Putamen (tissue), 1 donor: ENCODE measurements around the gene VSTM5.
A peak's percentile ranks its signal among the peaks of the same experiment; 100 is the strongest.

ENCODE experiments used
- DNase-seq: peaks from one replicate; pipeline ENCODE4 v3.0.0-alpha.2; 2016; ENCODE audit warnings: low spot score

VSTM5 gene

GRCh38 chr11:93842461-93842860 lies 8.0 kb downstream of the VSTM5 start:
- DNase-seq, result no peak

GRCh38 chr11:93842034-93842433 lies 8.4 kb downstream of the VSTM5 start:
- DNase-seq, result no peak

DNA sequence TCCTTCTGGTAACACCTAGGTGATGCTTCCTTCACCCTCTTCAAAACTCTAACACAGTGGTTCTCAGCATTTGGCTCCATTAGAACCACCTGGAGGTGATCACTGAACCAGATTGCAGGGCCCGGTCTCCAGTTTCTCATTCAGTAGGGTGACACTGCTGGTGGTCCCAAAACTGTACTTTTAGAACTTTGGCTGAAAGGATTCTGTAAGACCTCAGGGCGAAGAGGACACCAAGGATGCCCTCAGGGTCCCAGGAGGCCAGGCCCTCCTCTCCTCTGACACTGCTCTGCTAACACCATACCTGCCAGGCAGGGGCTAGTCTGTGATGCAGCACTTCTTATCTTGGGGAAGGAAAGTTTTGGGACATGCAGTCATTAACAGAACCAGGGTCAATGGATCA lies 9.0 kb downstream of the VSTM5 start:
- no peak for DNase-seq

DNA sequence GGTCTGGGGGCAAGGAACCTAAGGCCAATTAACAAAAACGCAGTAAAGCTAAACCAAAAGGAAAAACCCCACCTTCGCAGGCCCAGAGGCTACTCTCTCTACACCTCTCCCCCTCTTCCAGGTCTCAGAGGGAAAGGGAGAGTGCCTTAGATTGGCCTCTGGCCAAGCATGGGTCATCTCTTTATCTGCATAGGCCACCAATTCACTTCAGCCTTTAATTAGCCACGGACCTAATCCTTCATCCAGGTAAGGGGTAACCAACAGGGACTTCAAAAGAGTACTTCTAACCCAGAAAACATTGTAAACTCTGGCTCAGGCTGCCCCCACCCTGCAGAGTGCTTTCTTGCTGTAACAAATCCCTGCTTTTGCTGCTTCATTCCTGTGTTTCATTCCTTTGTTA lies 9.4 kb downstream of the VSTM5 start:
- no peak for DNase-seq

DNA sequence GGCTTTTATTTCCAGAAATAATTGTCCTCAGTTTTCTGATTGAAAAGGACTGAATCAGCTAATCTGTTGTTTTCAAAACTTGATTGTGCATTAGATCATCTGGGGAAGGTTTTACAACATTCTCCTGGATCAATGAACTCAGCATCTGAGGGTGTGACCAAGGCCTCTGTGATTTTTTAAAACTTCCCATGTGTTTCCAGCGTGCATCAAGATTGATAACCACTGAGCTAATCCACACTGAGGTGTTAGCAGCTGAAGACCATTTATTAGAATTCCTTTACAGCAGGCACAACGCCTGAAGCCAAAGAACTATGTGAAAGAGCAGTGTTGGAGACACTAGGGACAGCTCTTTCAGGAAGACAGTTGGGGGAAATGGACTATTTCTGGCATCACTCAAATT lies 10.2 kb downstream of the VSTM5 start:
- no peak for DNase-seq

- DNase-seq, result no peak
These were observed 11.5 kb downstream of the VSTM5 start for GRCh38 chr11:93838967-93839366.

DNA sequence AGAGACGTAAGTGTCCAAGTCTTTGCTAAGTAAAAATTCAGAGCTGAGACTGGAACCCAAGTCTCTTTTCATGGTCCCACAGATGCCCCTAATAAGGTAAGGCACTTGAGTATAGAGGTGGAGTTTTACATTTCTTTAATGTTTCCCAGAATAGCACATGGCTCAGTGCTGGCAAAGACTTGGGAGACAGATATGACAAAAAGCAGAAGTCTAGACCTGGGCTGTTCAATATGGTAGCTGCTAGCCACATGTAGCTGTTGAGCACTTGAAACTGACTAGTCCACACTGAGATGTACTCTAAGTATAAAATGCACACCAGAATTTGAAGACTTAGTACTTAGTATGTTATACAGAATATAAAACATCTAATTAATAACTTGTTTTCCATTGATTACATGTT lies 17.6 kb downstream of the VSTM5 start:
- no peak for DNase-seq

DNA sequence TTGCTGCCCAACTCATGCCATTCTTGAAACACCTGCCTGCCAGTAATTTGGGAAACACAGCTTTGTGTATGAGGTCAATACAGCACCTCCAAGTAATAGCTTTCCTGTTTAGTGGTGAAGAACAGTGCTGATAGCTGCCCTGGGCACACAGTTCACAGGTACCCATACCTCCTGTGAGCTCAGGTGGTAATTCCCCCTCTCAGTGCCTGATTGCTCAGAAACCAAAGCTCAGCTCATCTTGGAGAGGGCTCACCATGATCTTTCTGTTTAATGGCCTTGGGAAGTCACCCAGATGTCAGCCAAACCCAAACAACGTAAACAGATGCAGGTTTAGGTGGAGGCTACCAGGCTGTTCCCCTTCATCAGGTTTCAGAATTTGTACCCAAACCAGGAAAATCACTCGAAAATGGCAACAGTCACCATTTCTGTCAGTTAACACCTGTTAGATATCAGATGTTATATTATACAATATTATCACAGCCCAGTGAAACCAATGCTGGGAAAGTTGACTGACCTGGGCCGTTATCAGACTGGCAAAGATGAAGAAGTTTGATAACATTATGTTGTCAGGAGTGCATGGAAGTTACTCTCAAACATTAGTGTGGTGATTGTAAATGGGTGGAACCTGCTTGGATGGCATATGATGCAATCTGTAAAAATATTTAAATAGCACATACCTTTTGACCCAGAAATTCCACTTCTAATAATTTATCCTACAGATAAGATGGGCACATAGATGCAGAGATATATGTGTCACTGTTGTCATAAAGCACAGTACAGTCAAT lies 18.9 kb downstream of the VSTM5 start:
- DNase-seq, result no peak

- DNase-seq, result no peak
These were observed 20.8 kb downstream of the VSTM5 start for GRCh38 chr11:93829598-93829997.

GRCh38 chr11:93827363-93827762 lies 23.1 kb downstream of the VSTM5 start:
- no peak for DNase-seq

DNA sequence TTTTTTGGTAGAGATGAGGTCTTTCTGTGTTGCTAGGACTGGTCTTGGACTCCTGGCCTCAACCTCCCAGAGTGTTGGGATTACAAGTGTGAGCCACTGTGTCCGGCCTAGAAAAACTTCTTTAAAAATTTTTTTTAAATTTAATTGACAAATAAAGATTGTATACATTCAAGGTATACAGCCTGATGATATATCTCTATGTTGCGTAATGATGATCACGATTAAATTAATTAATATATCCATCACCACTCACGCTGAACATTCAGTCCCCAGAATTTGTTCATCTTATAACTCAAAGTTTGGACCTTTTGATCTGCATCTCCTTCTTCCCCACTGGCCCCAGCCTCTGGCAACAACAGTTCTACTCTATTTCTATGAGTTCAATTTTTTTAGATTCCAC lies 27.2 kb downstream of the VSTM5 start:
- DNase-seq, result no peak

GRCh38 chr11:93822359-93822758 lies 28.1 kb downstream of the VSTM5 start:
- no peak for DNase-seq

DNA sequence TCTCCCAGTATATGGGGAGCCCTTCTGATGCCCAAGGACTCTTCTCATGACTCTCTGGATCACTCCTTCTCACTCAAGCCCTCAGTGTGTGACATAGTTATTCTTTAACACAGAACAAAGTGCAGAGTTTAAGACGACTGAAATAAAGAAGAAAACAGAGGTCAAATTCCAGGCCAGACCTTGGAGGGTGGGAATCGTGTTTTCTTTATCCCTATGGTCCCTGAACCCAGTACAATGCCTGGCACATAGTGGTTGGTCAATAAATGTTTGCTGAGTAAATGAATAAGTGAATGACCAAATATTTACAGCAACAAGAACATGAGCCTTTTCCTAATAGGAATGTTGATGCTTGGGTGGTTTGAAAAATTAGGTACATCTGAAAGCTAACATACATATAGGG lies 28.8 kb downstream of the VSTM5 start:
- DNase-seq, result no peak

DNA sequence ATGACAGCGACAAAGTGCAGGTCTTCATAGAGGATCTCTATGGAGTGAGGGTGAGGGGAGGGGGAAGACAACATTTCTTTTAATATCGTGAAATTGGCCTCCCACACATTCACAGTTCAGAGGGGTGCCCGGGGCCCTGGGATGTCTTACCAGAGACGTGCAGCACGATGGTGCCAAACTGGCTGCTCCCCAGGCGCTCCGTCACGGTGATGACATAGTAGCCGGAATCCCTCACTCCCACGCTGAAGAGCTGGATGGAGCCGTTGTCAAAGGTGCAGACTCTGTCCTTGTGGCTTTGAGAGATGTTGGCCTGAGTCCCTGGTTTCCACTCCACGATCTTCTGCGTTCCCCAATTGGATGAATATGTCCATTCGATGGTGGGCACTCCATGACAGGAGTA lies 29.6 kb downstream of the VSTM5 start:
- DNase-seq, result no peak

DNA sequence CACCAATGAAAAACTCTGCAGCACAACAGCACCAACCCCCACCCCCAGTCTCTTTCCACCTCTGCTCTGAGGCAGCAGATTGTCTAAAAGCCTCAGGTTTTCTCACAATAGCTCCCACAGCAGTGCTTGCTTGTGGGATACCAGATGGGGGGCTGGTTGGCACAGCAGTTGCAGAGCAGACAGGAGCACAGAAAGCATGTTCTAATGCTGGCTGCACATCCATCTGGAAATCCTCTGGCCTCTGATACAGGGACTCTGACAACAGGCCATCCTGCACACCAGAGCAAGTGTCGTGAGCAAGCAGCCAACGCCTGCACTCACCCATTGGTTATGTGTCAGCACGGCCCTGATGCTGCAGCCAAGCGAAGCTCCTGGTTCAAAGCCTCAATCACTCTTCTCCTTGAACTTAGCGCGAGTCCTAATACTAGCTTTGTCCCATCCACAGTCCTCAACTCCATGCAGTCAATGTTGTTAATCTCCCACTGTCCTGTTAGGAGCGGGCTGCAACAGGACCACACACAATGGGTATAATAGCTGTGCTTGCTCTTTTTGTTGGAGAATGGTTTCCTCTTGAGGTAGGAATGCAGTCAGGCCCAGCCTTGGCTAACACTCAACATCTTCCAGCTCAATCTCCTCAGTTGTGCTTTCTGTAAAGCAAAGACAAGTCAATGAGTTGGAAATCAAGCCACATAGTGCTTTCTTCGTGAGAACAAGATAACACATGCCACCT lies 30.3 kb downstream of the VSTM5 start:
- no peak for DNase-seq

- DNase-seq, result no peak
These were observed 32.7 kb downstream of the VSTM5 start for GRCh38 chr11:93817426-93818348.

DNA sequence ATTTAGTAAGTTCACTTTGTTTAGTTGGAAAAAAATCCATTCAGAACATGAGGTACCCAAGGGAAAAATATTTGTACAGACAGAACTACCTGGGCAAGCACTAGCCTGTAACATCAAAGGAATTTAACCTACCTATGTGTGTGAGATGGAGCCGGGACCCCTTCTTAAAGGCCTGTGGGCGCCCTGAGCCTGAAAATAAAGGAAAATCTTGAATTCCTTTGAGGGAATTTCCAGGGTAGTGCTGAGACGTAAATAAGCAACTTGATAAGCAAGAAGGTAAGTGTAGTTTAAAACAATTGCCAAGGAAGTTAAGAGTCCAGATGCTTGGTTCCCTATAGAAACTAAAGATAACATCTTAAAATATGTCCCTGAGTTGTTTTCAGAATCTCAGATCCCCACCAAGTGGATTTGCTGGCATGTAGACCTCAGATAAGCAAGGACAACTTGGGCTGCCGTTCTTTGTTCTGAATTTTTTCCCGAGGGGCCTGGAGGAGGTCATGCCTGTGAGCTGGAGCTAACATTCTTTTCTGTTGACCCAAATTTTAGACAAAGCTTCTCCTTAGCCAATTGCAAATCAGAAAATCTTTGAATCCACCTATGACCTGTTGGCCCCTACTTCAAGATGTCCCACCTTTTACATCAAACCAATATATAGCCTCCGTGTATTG lies 35.3 kb downstream of the VSTM5 start:
- DNase-seq, result no peak

DNA sequence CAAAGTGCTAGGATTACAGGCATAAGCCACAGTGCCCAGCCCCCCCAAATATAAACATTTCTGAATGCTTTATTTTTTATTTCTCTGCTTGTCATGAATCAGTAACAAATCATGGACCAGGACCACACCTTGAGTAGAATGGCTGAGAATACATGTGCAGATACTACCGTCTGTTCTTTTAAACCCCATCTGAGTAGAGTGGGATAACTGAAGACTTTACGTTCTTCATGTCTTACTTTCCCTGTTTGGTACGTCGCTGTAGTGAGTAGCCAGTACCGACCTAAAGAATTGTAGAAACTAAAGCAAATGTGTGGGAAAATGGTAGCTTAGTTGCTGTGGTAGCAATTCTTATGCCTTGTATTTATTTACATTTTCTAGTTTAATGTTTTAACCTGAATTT lies 36.4 kb downstream of the VSTM5 start:
- no peak for DNase-seq

DNA sequence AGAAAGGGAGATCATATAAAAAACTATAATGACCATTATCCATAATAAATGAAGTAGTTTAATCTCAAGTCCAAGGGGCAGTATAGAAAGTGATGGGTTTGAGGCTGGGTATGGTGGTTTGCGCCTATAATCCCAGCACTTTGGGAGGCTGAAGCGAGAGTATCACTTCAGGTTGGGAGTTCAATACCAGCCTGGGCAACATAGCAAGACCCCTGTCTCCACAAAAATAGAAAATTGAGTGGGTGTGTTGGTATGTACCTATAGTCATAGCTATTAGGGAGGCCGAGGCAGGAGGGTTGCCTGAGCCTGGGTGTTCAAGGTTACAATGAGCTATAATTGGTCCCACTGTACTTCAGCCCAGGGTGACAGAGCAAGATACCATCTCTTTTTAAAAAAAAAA lies 42.4 kb downstream of the VSTM5 start:
- DNase-seq, result no peak

GRCh38 chr11:93804879-93805278 lies 45.5 kb downstream of the VSTM5 start:
- no peak for DNase-seq

- peak; percentile 43 for DNase-seq
These were observed 49.1 kb downstream of the VSTM5 start for GRCh38 chr11:93801366-93801765.
